ENCODE results near the gene HTD2.

HTD2 gene

GRCh38 chr3:58350627-58351013, 44.3 kb downstream of the HTD2 start:
- Histone ChIP-seq H3K9me3 (ENCODE audit: insufficient read depth, low read length) (no peaks in the 10 kb centered on the region), H3K9ac (ENCODE audit: insufficient read length, low read depth) (no peak overlapping the region), H3K36me3 (ENCODE audit: insufficient read depth, insufficient read length, low read length) (no peaks in the 10 kb centered on the region), H3K4me3 (ENCODE audit: insufficient read length, low read depth) (no peak overlapping the region), H3K27me3 (ENCODE audit: insufficient read depth, insufficient read length) (no peaks in the 10 kb centered on the region), H3K4me1 (ENCODE audit: insufficient read depth, insufficient read length) (no peaks in the 10 kb centered on the region)
- TF ChIP-seq SUZ12 (IDR thresholded peaks at IDR 0.05; ENCODE audit: extremely low read depth, insufficient read depth, insufficient read length) (no peak), YY1 (IDR thresholded peaks at IDR 0.05; ENCODE audit: insufficient read depth, insufficient read length) (no peak), ZNF274 (IDR thresholded peaks at IDR 0.05; ENCODE audit: low read depth, low read length) (no peak)
- DNase-seq (ENCODE audit: low read depth, low spot score), result no peak

- no peak for DNase-seq (ENCODE audit: low read depth, low spot score)
- Histone ChIP-seq H3K4me1 (ENCODE audit: insufficient read depth, insufficient read length) (no peaks in the 10 kb centered on the region), H3K4me3 (ENCODE audit: insufficient read length, low read depth) (no peak overlapping the region), H3K9me3 (ENCODE audit: insufficient read depth, low read length) (no peaks in the 10 kb centered on the region), H3K36me3 (ENCODE audit: insufficient read depth, insufficient read length, low read length) (no peaks in the 10 kb centered on the region), H3K27me3 (ENCODE audit: insufficient read depth, insufficient read length) (no peaks in the 10 kb centered on the region), H3K9ac (ENCODE audit: insufficient read length, low read depth) (no peak overlapping the region)
- TF ChIP-seq YY1 (IDR thresholded peaks at IDR 0.05; ENCODE audit: insufficient read depth, insufficient read length) (no peak), SUZ12 (IDR thresholded peaks at IDR 0.05; ENCODE audit: extremely low read depth, insufficient read depth, insufficient read length) (no peak)
Observed at GRCh38 chr3:58351920-58352319, 45.6 kb downstream of the HTD2 start.

GRCh38 chr3:58352626-58353025, 46.3 kb downstream of the HTD2 start:
- Histone ChIP-seq H3K4me1 (ENCODE audit: insufficient read depth, insufficient read length) (no peaks in the 10 kb centered on the region), H3K4me3 (ENCODE audit: insufficient read length, low read depth) (no peak overlapping the region), H3K9me3 (ENCODE audit: insufficient read depth, low read length) (no peaks in the 10 kb centered on the region), H3K27me3 (ENCODE audit: insufficient read depth, insufficient read length) (no peaks in the 10 kb centered on the region), H3K9ac (ENCODE audit: insufficient read length, low read depth) (no peak overlapping the region), H3K36me3 (ENCODE audit: insufficient read depth, insufficient read length, low read length) (no peaks in the 10 kb centered on the region)
- no peak for TF ChIP-seq SUZ12 (IDR thresholded peaks at IDR 0.05; ENCODE audit: extremely low read depth, insufficient read depth, insufficient read length)
- TF ChIP-seq ZNF274 (IDR thresholded peaks at IDR 0.05; ENCODE audit: low read depth, low read length), result no peak
- no peak for TF ChIP-seq YY1 (IDR thresholded peaks at IDR 0.05; ENCODE audit: insufficient read depth, insufficient read length)
- no peak for DNase-seq (ENCODE audit: low read depth, low spot score)

GRCh38 chr3:58353722-58354553, 47.6 kb downstream of the HTD2 start:
- TF ChIP-seq YY1 (IDR thresholded peaks at IDR 0.05; ENCODE audit: insufficient read depth, insufficient read length) (no peak), ZNF274 (IDR thresholded peaks at IDR 0.05; ENCODE audit: low read depth, low read length) (no peak), SUZ12 (IDR thresholded peaks at IDR 0.05; ENCODE audit: extremely low read depth, insufficient read depth, insufficient read length) (no peak)
- no peak overlapping the region for H3K4me3 ChIP-seq (ENCODE audit: insufficient read length, low read depth)
- DNase-seq (ENCODE audit: low read depth, low spot score), result no peak
- no peaks in the 10 kb centered on the region for H3K4me1 ChIP-seq (ENCODE audit: insufficient read depth, insufficient read length)
- no peaks in the 10 kb centered on the region for H3K9me3 ChIP-seq (ENCODE audit: insufficient read depth, low read length)
- no peaks in the 10 kb centered on the region for H3K27me3 ChIP-seq (ENCODE audit: insufficient read depth, insufficient read length)
- H3K9ac ChIP-seq (ENCODE audit: insufficient read length, low read depth), result no peak overlapping the region
- no peaks in the 10 kb centered on the region for H3K36me3 ChIP-seq (ENCODE audit: insufficient read depth, insufficient read length, low read length)

GRCh38 chr3:58355179-58355578, 48.9 kb downstream of the HTD2 start:
- H3K27me3 ChIP-seq (ENCODE audit: insufficient read depth, insufficient read length), result no peaks in the 10 kb centered on the region
- no peak for DNase-seq (ENCODE audit: low read depth, low spot score)
- no peaks in the 10 kb centered on the region for H3K9me3 ChIP-seq (ENCODE audit: insufficient read depth, low read length)
- H3K9ac ChIP-seq (ENCODE audit: insufficient read length, low read depth), result no peak overlapping the region
- no peak overlapping the region for H3K4me3 ChIP-seq (ENCODE audit: insufficient read length, low read depth)
- no peaks in the 10 kb centered on the region for H3K36me3 ChIP-seq (ENCODE audit: insufficient read depth, insufficient read length, low read length)
- no peak for TF ChIP-seq SUZ12 (IDR thresholded peaks at IDR 0.05; ENCODE audit: extremely low read depth, insufficient read depth, insufficient read length)
- no peak for TF ChIP-seq YY1 (IDR thresholded peaks at IDR 0.05; ENCODE audit: insufficient read depth, insufficient read length)
- H3K4me1 ChIP-seq (ENCODE audit: insufficient read depth, insufficient read length), result no peaks in the 10 kb centered on the region

- Histone ChIP-seq H3K36me3 (ENCODE audit: insufficient read depth, insufficient read length, low read length) (no peaks in the 10 kb centered on the region), H3K4me1 (ENCODE audit: insufficient read depth, insufficient read length) (no peaks in the 10 kb centered on the region), H3K9me3 (ENCODE audit: insufficient read depth, low read length) (no peaks in the 10 kb centered on the region), H3K27me3 (ENCODE audit: insufficient read depth, insufficient read length) (no peaks in the 10 kb centered on the region), H3K4me3 (ENCODE audit: insufficient read length, low read depth) (no peak overlapping the region), H3K9ac (ENCODE audit: insufficient read length, low read depth) (no peak overlapping the region)
- no peak for DNase-seq (ENCODE audit: low read depth, low spot score)
- TF ChIP-seq SUZ12 (IDR thresholded peaks at IDR 0.05; ENCODE audit: extremely low read depth, insufficient read depth, insufficient read length) (no peak), YY1 (IDR thresholded peaks at IDR 0.05; ENCODE audit: insufficient read depth, insufficient read length) (no peak), ZNF274 (IDR thresholded peaks at IDR 0.05; ENCODE audit: low read depth, low read length) (no peak)
Observed at GRCh38 chr3:58356054-58356453, 49.7 kb downstream of the HTD2 start.

GRCh38 chr3:58357402-58357801, 51.1 kb downstream of the HTD2 start:
- H3K36me3 ChIP-seq (ENCODE audit: insufficient read depth, insufficient read length, low read length), result no peaks in the 10 kb centered on the region
- H3K9me3 ChIP-seq (ENCODE audit: insufficient read depth, low read length), result no peaks in the 10 kb centered on the region
- DNase-seq (ENCODE audit: low read depth, low spot score), result no peak
- no peak overlapping the region for H3K9ac ChIP-seq (ENCODE audit: insufficient read length, low read depth)
- TF ChIP-seq SUZ12 (IDR thresholded peaks at IDR 0.05; ENCODE audit: extremely low read depth, insufficient read depth, insufficient read length) (no peak), YY1 (IDR thresholded peaks at IDR 0.05; ENCODE audit: insufficient read depth, insufficient read length) (no peak), ZNF274 (IDR thresholded peaks at IDR 0.05; ENCODE audit: low read depth, low read length) (no peak)
- H3K27me3 ChIP-seq (ENCODE audit: insufficient read depth, insufficient read length), result no peaks in the 10 kb centered on the region
- H3K4me1 ChIP-seq (ENCODE audit: insufficient read depth, insufficient read length), result no peaks in the 10 kb centered on the region
- H3K4me3 ChIP-seq (ENCODE audit: insufficient read length, low read depth), result no peak overlapping the region

Measured in NT2/D1 (cell line).